ENCODE data around the gene GADD45G. TPM values are rescaled to one million over a fixed set of nuclear protein-coding genes. Genes with fewer than 3 reads are reported as not detected.

The GADD45G gene
- total and polyA plus RNA-seq, 2 experiments from 2014 or later = 12.7 to 24.1 TPM

DNA sequence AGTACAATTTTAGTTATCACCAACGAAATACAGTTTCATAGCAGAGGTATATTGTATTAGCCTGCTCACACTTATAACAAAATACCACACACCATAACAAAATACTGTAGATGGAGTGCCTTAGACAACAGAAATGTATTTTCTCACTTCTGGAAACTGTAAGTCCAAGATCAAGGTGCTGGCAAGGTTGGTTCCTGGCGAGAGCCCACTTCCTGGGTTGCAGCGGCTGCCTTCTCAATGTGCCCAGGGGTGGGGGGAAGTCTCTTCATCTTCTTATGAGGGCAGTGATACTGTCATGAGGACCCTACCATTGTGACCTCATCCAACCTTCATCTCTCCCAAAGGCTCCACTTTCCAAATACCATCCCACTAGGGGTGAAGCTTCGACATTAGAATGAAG, 30.5 kb upstream of the GADD45G start (continued):
- TF ChIP-seq, protein P1, sequence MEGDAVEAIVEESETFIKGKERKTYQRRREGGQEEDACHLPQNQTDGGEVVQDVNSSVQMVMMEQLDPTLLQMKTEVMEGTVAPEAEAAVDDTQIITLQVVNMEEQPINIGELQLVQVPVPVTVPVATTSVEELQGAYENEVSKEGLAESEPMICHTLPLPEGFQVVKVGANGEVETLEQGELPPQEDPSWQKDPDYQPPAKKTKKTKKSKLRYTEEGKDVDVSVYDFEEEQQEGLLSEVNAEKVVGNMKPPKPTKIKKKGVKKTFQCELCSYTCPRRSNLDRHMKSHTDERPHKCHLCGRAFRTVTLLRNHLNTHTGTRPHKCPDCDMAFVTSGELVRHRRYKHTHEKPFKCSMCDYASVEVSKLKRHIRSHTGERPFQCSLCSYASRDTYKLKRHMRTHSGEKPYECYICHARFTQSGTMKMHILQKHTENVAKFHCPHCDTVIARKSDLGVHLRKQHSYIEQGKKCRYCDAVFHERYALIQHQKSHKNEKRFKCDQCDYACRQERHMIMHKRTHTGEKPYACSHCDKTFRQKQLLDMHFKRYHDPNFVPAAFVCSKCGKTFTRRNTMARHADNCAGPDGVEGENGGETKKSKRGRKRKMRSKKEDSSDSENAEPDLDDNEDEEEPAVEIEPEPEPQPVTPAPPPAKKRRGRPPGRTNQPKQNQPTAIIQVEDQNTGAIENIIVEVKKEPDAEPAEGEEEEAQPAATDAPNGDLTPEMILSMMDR (conservative IDR thresholded peaks at IDR 0.05; ENCODE audit: low read depth in 2 of 2) = no peak
- TF ChIP-seq REST (IDR thresholded peaks at IDR 0.05; ENCODE audit: unreplicated experiment) = no peak
- no peak for TF ChIP-seq STAT1 (IDR thresholded peaks at IDR 0.05; ENCODE audit: unreplicated experiment)
- no peak for TF ChIP-seq ZNF114 (CRISPR knock-in tag; IDR thresholded peaks at IDR 0.05)

GRCh38 chr9:89576404-89576839, 28.4 kb upstream of the GADD45G start:
- Histone ChIP-seq H3K79me2 (replicated peaks; ENCODE audit: insufficient read depth) (no peaks in the 10 kb centered on the region), H3K4me2 (no peak overlapping the region), H3K36me3 (ENCODE audit: insufficient read depth) (no peaks in the 10 kb centered on the region), H3K27ac (ENCODE audit: low read depth) (no peak overlapping the region), H2AFZ (no peak overlapping the region), H3K9me2 (ENCODE audit: insufficient read depth) (no peaks in the 10 kb centered on the region), H4K20me1 (replicated peaks; ENCODE audit: insufficient read depth) (no peaks in the 10 kb centered on the region), H3F3A (replicated peaks; ENCODE audit: low read depth) (no peaks in the 10 kb centered on the region), H3K27me3 (ENCODE audit: insufficient read depth) (no peaks in the 10 kb centered on the region), H3K4me3 (no peak overlapping the region), H3K4me1 (ENCODE audit: insufficient read depth) (no peaks in the 10 kb centered on the region)
- no peak for ATAC-seq
- H3K4me1 Mint-ChIP-seq = no peaks in the 10 kb centered on the region
- no peaks in the 10 kb centered on the region for H3K36me3 Mint-ChIP-seq (ENCODE audit: low read depth)
- peak; percentile 55 for DNase-seq (ENCODE audit: low spot score)
- H3K4me3 Mint-ChIP-seq = no peak overlapping the region
- H3K27me3 Mint-ChIP-seq (ENCODE audit: insufficient read depth, low read depth, poor library complexity) = peaks cover 3% of the 10 kb centered on the region
- H3K27ac Mint-ChIP-seq = no peak overlapping the region
- TF ChIP-seq, protein P1 (conservative IDR thresholded peaks at IDR 0.05; ENCODE audit: low read depth in 2 of 2) = peak; percentile 55 to 85
- no peak for TF ChIP-seq ZNF331 (CRISPR knock-in tag; IDR thresholded peaks at IDR 0.05; ENCODE audit: low read depth)
- peaks cover 3% of the 10 kb centered on the region; the same call in 1 of the 3 replicates for H3K9me3 Mint-ChIP-seq

DNA sequence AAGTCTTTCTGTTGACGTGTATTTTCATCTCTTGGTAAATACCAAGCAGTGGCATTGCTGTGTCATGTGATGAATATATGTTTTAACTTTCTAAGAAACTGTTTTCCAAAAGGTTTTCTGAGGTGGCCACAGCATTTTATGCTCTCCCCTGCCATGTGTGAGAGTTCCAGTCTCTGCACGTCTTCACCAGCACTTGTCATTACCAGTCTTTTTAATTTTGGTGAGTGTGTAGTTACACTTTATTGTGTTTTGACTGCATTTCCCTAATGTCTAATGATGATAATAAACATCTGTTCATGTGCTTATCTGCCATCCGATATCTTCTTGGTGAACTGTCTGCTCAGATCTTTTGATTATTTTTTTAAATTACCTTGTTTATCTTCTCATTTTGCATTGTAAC, 27.4 kb upstream of the GADD45G start:
- ATAC-seq (no peak), DNase-seq (ENCODE audit: low spot score) (no peak)
- Histone ChIP-seq H3K4me1 (ENCODE audit: insufficient read depth) (no peaks in the 10 kb centered on the region), H4K20me1 (replicated peaks; ENCODE audit: insufficient read depth) (no peaks in the 10 kb centered on the region), H3K79me2 (replicated peaks; ENCODE audit: insufficient read depth) (no peaks in the 10 kb centered on the region), H3K4me2 (no peak overlapping the region), H3K36me3 (ENCODE audit: insufficient read depth) (no peaks in the 10 kb centered on the region), H2AFZ (no peak overlapping the region), H3K27ac (ENCODE audit: low read depth) (no peak overlapping the region), H3K4me3 (no peak overlapping the region), H3F3A (replicated peaks; ENCODE audit: low read depth) (no peaks in the 10 kb centered on the region), H3K9me2 (ENCODE audit: insufficient read depth) (no peaks in the 10 kb centered on the region), H3K27me3 (ENCODE audit: insufficient read depth) (no peaks in the 10 kb centered on the region)
- H3K4me1 Mint-ChIP-seq = no peaks in the 10 kb centered on the region
- H3K36me3 Mint-ChIP-seq (ENCODE audit: low read depth) = no peaks in the 10 kb centered on the region
- H3K4me3 Mint-ChIP-seq = no peak overlapping the region
- TF ChIP-seq NANOG (IDR thresholded peaks at IDR 0.05; ENCODE audit: borderline replicate concordance) = no peak
- no peak for TF ChIP-seq POLR2AphosphoS5 (IDR thresholded peaks at IDR 0.05; ENCODE audit: low read depth)
- TF ChIP-seq EZH2 (IDR thresholded peaks at IDR 0.05; ENCODE audit: low read depth, unreplicated experiment) = no peak
- no peak for TF ChIP-seq ZNF331 (CRISPR knock-in tag; IDR thresholded peaks at IDR 0.05; ENCODE audit: low read depth)
- TF ChIP-seq, protein P1 (conservative IDR thresholded peaks at IDR 0.05; ENCODE audit: low read depth in 2 of 2) = no peak
- no peak for TF ChIP-seq EZH2phosphoT487 (IDR thresholded peaks at IDR 0.05; ENCODE audit: unreplicated experiment)
- TF ChIP-seq JUNB (IDR thresholded peaks at IDR 0.05; ENCODE audit: unreplicated experiment) = no peak
- no peak for TF ChIP-seq CREB1 (CRISPR knock-in tag; IDR thresholded peaks at IDR 0.05; ENCODE audit: low read depth)
- no peak for TF ChIP-seq ZNF114 (CRISPR knock-in tag; IDR thresholded peaks at IDR 0.05)
- H3K9me3 Mint-ChIP-seq = peaks cover 3% of the 10 kb centered on the region; the same call in 1 of the 3 replicates
- H3K27ac Mint-ChIP-seq = no peak overlapping the region
- peaks cover 3% of the 10 kb centered on the region for H3K27me3 Mint-ChIP-seq (ENCODE audit: insufficient read depth, low read depth, poor library complexity)
